ENCODE measurements around the gene UBE2D2.
A peak's percentile ranks its signal among the peaks of the same experiment; 100 is the strongest.
"Not testable (repeated sequence)": the region's sequence is repeated elsewhere in the genome, so short reads cannot be mapped to it uniquely, and the experiment has no call there.

Gene UBE2D2

GRCh38 chr5:139584137-139584536 lies 23.0 kb downstream of the UBE2D2 start:
- no peak for DNase-seq (ENCODE audit: low read depth)

GRCh38 chr5:139588116-139588515 lies 27.0 kb downstream of the UBE2D2 start:
- DNase-seq (ENCODE audit: low read depth) = not testable (repeated sequence)

- no peak for DNase-seq (ENCODE audit: low read depth)
These were observed 27.8 kb downstream of the UBE2D2 start for GRCh38 chr5:139588962-139589361.

- DNase-seq (ENCODE audit: low read depth) = no peak
These were observed 31.1 kb downstream of the UBE2D2 start for GRCh38 chr5:139592289-139592688.

GRCh38 chr5:139593076-139593475 lies 31.9 kb downstream of the UBE2D2 start:
- DNase-seq (ENCODE audit: low read depth) = not testable (repeated sequence)

GRCh38 chr5:139593716-139594319 lies 32.7 kb downstream of the UBE2D2 start:
- no peak for DNase-seq (ENCODE audit: low read depth)

GRCh38 chr5:139597134-139597533 lies 36.0 kb downstream of the UBE2D2 start:
- no peak for DNase-seq (ENCODE audit: low read depth)

- not testable (repeated sequence) for DNase-seq (ENCODE audit: low read depth)
These were observed 37.4 kb downstream of the UBE2D2 start for GRCh38 chr5:139598601-139598965.

GRCh38 chr5:139600336-139600949 lies 39.3 kb downstream of the UBE2D2 start:
- peak; percentile 47 for DNase-seq (ENCODE audit: low read depth)

GRCh38 chr5:139601429-139601828 lies 40.3 kb downstream of the UBE2D2 start:
- DNase-seq (ENCODE audit: low read depth) = no peak

GRCh38 chr5:139601948-139602347 lies 40.8 kb downstream of the UBE2D2 start:
- not testable (repeated sequence) for DNase-seq (ENCODE audit: low read depth)

GRCh38 chr5:139605887-139606286 lies 44.7 kb downstream of the UBE2D2 start:
- no peak for DNase-seq (ENCODE audit: low read depth)

- peak; percentile 77 for DNase-seq (ENCODE audit: low read depth)
These were observed 50.8 kb downstream of the UBE2D2 start for GRCh38 chr5:139611703-139612584.

GRCh38 chr5:139619861-139620260 lies 58.7 kb downstream of the UBE2D2 start:
- DNase-seq (ENCODE audit: low read depth) = no peak

- not testable (repeated sequence) for DNase-seq (ENCODE audit: low read depth)
These were observed 64.3 kb downstream of the UBE2D2 start for GRCh38 chr5:139625398-139625797.

- no peak for DNase-seq (ENCODE audit: low read depth)
These were observed 69.7 kb downstream of the UBE2D2 start for GRCh38 chr5:139630855-139631254.

- no peak for DNase-seq (ENCODE audit: low read depth)
These were observed 70.5 kb downstream of the UBE2D2 start for GRCh38 chr5:139631520-139632165.

GRCh38 chr5:139633295-139634027 lies 72.3 kb downstream of the UBE2D2 start:
- peak; percentile 58 for DNase-seq (ENCODE audit: low read depth)

- no peak for DNase-seq (ENCODE audit: low read depth)
These were observed 72.8 kb downstream of the UBE2D2 start for GRCh38 chr5:139634028-139634325.

- DNase-seq (ENCODE audit: low read depth) = no peak
These were observed 73.4 kb downstream of the UBE2D2 start for GRCh38 chr5:139634541-139634940.

- DNase-seq (ENCODE audit: low read depth) = no peak
These were observed 74.1 kb downstream of the UBE2D2 start for GRCh38 chr5:139635191-139635590.

- DNase-seq (ENCODE audit: low read depth) = peak; percentile 94
These were observed 74.6 kb downstream of the UBE2D2 start for GRCh38 chr5:139635606-139636206.

Data from fibroblast of gingiva (primary cell).